GM12878 (cell line): ENCODE measurements around the gene COL13A1.

Source experiments
- BRCA1 ChIP-seq: IDR thresholded peaks from 2 replicates; pipeline ENCODE4 v1.6.1; 2011; ENCODE audit warnings: low read depth, low read length, improper control_type of control experiment
- CTCF ChIP-seq, 3 experiments: IDR thresholded peaks in 2 of 3; conservative IDR thresholded peaks in 1 of 3; 2 replicates each; pipeline ENCODE4 v1.5.1; 2011; ENCODE audit warnings: low read depth in 3 of 3, low read length in 3 of 3, mild to moderate bottlenecking in 3 of 3, control low read depth in 2 of 3, moderate library complexity in 2 of 3, inconsistent platforms in 1 of 3, mixed read lengths in 1 of 3; ENCODE audit not compliant: control insufficient read depth in 2 of 3, insufficient read depth in 1 of 3; ENCODE audit errors: extremely low read depth in 1 of 3
- EZH2 ChIP-seq: IDR thresholded peaks from 2 replicates; pipeline ENCODE4 v1.6.1; 2012; ENCODE audit warnings: low read depth, mild to moderate bottlenecking, control low read depth, inconsistent platforms, low read length, borderline replicate concordance; ENCODE audit not compliant: control insufficient read depth
- FOS ChIP-seq: IDR thresholded peaks from 3 replicates; pipeline ENCODE4 v1.6.1; 2011; ENCODE audit warnings: borderline replicate concordance; ENCODE audit not compliant: insufficient read length; ENCODE audit errors: extremely low read depth
- MYB ChIP-seq: fragments of 150-350 bp; IDR thresholded peaks from 2 replicates; pipeline ENCODE4 v1.6.1; 2014; ENCODE audit warnings: mild to moderate bottlenecking, low read depth, low read length, borderline replicate concordance
- POLR2A ChIP-seq: IDR thresholded peaks from 2 replicates; pipeline ENCODE4 v1.6.1; 2011; ENCODE audit warnings: low read depth, mild to moderate bottlenecking, low read length
- TAF1 ChIP-seq: IDR thresholded peaks from 2 replicates; pipeline ENCODE4 v1.6.1; 2011; ENCODE audit warnings: mild to moderate bottlenecking, low read depth, low read length, borderline replicate concordance

DNA sequence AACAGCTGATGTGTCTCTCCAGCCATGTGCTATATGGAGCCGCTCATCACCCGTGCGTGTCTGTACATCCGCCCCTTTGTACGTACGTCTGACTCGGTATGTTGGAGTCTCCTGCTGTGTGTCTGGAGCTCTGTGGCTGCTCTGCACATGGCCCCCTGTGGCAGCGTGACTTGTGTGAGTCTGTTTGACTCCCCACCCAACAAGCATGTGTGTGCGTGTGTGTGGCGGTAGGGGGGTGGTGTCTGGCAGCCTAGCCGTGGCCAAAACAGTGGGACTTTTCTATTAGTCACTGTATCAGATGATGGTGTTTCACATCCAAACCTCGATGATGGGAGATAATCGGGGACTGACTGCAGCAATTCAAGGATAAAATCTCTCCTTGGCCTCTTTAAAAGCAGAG, 94.1 kb downstream of the COL13A1 start:
- TF ChIP-seq FOS: no peak
- TF ChIP-seq BRCA1: no peak
- TF ChIP-seq POLR2A: no peak
- no peak for TF ChIP-seq CTCF (IDR thresholded peaks at IDR 0.05 in 2 of 3, conservative IDR thresholded peaks at IDR 0.05 in 1 of 3; ENCODE audit: control insufficient read depth in 2 of 3, extremely low read depth in 1 of 3, insufficient read depth in 1 of 3, low read depth in 3 of 3, low read length in 3 of 3)
- no peak for TF ChIP-seq EZH2
- TF ChIP-seq MYB: no peak
- no peak for TF ChIP-seq TAF1
